ENCODE measurements around the gene SPATA31E1.

Gene SPATA31E1

DNA sequence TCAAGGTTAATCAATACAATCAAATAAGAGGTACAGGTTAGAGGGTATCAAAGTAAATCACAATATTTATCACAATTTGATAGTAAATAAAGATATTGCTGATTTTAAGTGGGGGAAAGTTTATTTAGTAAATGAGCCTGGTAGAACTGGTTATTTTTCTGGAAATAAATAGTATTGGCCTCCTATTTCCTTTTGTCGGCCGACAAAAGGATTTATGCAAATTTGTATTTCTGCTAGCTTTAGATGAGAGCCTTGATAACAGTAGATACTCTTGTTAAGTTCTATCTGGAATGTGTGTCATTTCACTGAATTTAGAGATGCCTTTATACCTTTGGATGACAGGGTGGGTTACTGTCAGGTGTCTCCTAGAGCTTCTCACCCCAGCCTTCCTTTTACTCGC lies 17.8 kb upstream of the SPATA31E1 start:
- FAIRE-seq = no peak

GRCh38 chr9:87865626-87866025 lies 17.1 kb upstream of the SPATA31E1 start:
- FAIRE-seq = no peak

GRCh38 chr9:87867391-87867790 lies 15.3 kb upstream of the SPATA31E1 start:
- FAIRE-seq = no peak

DNA sequence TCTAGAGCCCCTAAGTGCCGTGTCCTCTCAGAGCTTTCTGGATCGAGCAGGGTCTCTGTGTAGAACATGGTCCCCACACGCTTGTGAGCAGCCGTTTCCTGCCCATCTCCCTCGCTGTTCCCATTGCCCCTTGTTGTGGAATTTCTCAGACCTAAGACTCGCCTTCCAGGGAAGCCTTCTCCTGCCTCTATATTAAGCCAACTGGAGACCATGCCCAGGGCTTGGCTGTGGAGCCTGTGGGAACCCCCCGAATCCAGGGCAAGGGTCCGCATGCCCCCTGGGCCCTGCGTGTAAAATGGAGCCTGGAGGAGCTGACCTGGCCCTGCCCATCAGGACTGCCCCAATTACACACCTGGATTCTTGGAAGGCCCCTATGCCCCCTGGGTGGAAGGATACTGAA lies 14.5 kb upstream of the SPATA31E1 start:
- FAIRE-seq = no peak

GRCh38 chr9:87868635-87869034 lies 14.0 kb upstream of the SPATA31E1 start:
- no peak for FAIRE-seq

- FAIRE-seq = no peak
Measured at GRCh38 chr9:87869082-87869481, 13.6 kb upstream of the SPATA31E1 start.

GRCh38 chr9:87871425-87872078 lies 11.1 kb upstream of the SPATA31E1 start:
- FAIRE-seq = no peak

DNA sequence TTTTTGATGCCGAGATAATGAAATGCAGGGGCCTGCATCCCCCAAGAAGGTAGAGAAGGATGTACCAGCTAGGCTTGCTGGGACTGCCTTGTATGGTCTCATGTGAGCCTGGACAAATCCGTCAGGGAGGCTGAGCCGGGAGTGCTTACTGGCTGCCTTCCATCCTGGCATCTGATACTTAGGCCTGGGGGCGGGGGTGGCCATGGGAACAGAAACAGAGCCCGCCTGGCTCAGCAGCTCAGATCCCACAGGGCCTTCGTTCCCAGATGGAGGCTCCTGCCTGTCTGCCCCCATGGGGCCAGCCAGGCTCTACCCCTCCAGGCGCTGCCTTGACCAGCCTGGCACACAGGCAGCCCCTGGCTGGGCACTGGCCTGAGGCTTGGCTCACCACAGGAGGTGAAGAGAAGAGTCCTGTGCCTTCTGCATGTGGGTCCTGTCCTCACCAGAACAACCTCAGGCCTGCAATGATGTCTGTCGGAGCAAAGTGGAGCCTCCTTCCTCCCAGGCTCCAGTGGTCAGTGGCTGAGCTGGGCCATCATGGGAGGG lies 10.5 kb upstream of the SPATA31E1 start:
- FAIRE-seq = no peak

DNA sequence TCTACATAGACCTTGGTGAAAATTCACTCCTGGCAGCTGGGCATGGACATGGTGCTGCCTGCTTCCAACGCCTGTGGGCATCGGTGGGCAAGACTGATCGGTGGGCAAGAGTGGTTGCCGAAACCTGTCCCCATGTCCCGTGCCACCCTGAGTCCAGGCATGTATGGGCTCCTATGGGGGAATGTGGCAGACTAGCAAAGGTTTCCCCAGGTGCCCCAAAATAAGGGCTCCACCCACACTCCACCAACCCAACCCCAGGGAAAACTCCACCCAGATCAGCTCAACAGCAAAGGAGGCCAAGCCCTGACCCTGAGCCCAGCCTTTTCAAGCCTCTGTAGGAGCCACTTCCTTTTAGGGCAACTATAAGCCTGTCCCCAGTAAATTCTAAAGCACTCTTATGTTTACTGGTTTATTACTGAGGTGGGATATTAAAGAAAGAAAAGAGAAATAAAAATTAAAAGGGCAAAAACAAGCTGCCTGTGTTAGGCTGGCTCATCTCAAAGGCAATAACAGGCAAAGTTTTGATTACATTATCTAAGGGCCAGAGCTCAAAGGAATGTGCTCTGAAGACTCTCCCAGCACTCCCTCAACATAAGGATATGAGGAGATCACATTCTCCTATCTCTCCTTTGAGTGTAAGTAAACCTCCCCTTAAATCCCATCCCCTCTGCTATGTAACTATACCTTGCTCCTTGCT lies 8.9 kb upstream of the SPATA31E1 start:
- FAIRE-seq = no peak

GRCh38 chr9:87874304-87874623 lies 8.4 kb upstream of the SPATA31E1 start:
- FAIRE-seq = no peak

- FAIRE-seq = no peak
Measured at GRCh38 chr9:87875060-87875459, 7.6 kb upstream of the SPATA31E1 start.

GRCh38 chr9:87875831-87876545 lies 6.7 kb upstream of the SPATA31E1 start:
- FAIRE-seq = no peak

GRCh38 chr9:87876708-87877107 lies 6.0 kb upstream of the SPATA31E1 start:
- FAIRE-seq = no peak

GRCh38 chr9:87878989-87879511 lies 3.6 kb upstream of the SPATA31E1 start:
- no peak for FAIRE-seq

DNA sequence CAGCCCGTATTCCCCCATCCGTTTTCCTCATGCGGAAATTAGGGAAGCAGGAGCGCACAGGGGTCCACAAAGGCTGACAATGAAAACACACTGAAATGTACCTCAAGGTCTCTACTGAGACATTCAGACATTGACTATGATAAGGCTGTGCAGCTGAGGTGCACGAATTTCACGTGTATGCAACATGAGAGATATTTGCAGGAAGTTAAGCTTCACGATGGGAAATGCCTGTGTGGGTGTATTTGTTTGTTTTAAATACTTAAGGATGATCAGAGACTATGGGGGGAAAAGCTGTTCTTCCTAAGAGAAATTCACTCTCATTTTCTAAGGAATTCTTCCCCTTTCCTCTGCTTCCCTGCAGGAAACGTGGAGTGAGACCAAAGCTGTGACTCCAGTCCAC lies 2.6 kb upstream of the SPATA31E1 start:
- FAIRE-seq = no peak

DNA sequence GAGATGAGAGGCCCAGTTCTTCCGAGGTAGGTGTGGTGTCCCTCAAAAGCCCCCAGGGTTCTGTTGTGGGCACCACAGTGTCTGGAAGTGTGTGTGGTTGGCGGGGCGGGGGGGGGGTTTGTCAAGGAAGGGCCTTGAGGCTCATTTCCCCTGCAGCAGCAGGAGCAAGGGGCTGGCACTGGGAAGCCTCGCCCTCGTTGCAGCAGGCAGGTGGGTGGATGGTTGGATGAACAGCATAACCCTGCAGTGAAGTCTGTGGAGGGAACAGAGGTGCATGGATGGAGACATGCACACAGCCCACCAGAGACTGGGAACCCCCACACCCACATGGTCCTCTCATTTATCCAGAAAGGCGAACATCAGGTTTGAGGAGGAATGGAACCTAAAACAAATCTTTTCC lies 2.0 kb upstream of the SPATA31E1 start:
- FAIRE-seq = no peak

- no peak for FAIRE-seq
Measured at GRCh38 chr9:87883274-87883673, 597 bp downstream of the SPATA31E1 start.

DNA sequence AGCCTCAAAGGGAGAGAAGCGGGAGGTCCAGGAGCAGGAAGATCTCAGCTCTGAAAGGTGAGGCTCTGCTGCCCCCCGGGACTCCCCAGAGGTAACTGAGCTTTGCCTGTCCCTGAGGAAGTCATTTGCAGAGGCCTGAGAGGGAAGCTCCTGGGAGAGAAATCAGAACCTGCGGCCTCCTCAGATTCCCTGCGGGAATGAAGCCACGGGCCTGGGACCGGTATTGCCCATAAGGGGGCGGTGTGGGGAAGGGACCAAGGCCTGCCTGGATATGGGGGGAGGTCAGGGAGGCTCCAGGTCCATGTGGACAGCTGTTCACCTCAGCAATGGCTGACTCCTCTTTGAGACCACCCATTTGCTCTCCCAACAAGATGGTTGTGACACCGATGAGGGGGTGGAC lies 1.3 kb downstream of the SPATA31E1 start:
- FAIRE-seq = no peak

GRCh38 chr9:87884578-87885459 lies 2.1 kb downstream of the SPATA31E1 start:
- no peak for FAIRE-seq

DNA sequence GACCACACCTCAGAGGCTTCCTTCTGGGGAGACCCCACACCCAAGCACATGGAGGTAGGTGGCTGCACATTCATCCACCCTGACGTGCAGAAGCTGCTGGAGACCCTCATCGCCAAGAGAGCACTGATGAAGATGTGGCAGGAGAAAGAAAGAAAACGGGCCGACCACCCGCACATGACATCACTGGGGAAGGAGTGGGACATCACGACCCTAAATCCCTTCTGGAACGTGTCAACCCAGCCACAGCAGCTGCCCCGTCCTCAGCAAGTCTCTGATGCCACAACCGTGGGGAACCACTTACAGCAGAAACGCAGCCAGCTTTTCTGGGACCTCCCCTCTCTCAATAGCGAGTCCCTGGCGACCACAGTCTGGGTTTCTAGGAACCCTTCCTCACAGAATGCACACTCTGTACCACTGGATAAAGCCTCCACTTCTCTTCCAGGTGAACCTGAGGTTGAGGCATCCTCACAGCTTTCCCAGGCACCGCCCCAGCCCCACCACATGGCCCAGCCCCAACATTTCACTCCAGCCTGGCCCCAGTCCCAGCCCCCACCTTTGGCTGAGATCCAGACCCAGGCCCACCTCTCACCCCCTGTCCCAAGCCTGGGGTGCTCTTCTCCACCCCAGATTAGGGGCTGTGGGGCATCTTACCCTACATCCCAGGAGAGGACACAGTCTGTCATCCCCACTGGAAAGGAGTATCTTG lies 3.0 kb downstream of the SPATA31E1 start:
- FAIRE-seq = no peak

- no peak for FAIRE-seq
Measured at GRCh38 chr9:87886210-87886932, 3.7 kb downstream of the SPATA31E1 start.
